Uterus (tissue), 4 donors: ENCODE data around the gene PM20D1. TPM values are rescaled to one million over a fixed set of nuclear protein-coding genes. Genes with fewer than 3 reads are reported as not detected.

Experiments
- DNase-seq, 2 donors: peaks; one replicate each; pipeline ENCODE4 v3.0.0-alpha.2; 2019 to 2020
- H3K27ac ChIP-seq, 2 donors: fragments of 200-600 bp; sonication (generic); 1 replicate in 1 of 2; 2 replicates in 1 of 2; pipeline ENCODE4 v1.5.1; 2016 to 2018
- H3K27me3 ChIP-seq, 2 donors: fragments of 200-600 bp; sonication (generic); one replicate each; pipeline ENCODE4 v1.5.1; 2018 to 2019; ENCODE audit warnings: control low read depth in 1 of 2
- H3K36me3 ChIP-seq, 2 donors: fragments of 200-600 bp; sonication (generic); one replicate each; pipeline ENCODE4 v1.5.1; 2019; ENCODE audit warnings: control low read depth in 1 of 2
- H3K4me1 ChIP-seq, 2 donors: fragments of 200-600 bp; sonication (generic); one replicate each; pipeline ENCODE4 v1.5.1; 2018 to 2019; ENCODE audit warnings: control low read depth in 1 of 2
- H3K4me3 ChIP-seq, 2 donors: fragments of 200-600 bp; sonication (generic); 1 replicate in 1 of 2; 2 replicates in 1 of 2; pipeline ENCODE4 v1.5.1; 2018 to 2019; ENCODE audit warnings: mild to moderate bottlenecking in 1 of 2
- H3K9me3 ChIP-seq, 2 donors: fragments of 200-600 bp; sonication (generic); one replicate each; pipeline ENCODE4 v1.5.1; 2019; ENCODE audit warnings: control low read depth in 1 of 2
- CTCF ChIP-seq, 4 experiments: fragments of 200-600 bp in 2 of 4; fragments of 450-650 bp in 2 of 4; sonication (generic) in 2 of 4; IDR thresholded peaks; one replicate each; pipeline ENCODE4 v1.5.1; 2016 to 2019; ENCODE audit warnings: antibody characterized with exemption in 4 of 4, mild to moderate bottlenecking in 2 of 4, moderate library complexity in 1 of 4
- POLR2A ChIP-seq, 2 donors: fragments of 450-650 bp; IDR thresholded peaks; one replicate each; pipeline ENCODE4 v1.6.1; 2016; ENCODE audit warnings: antibody characterized with exemption in 2 of 2, mild to moderate bottlenecking in 1 of 2, moderate library complexity in 1 of 2
- intact Hi-C: fragments of 100-400 bp; cut with DNase I; formaldehyde crosslinking; loops from one replicate; pipeline ENCODE4 v1.15.1; 2023; ENCODE audit warnings: low total_unique reads
- total RNA-seq, 4 donors: library from RNA; depleted of rRNA in 3 of 4; stranded (reverse); fragments of >200 nt in 3 of 4; gene quantifications; one replicate each; pipeline versions ENCODE4 v1.1.0 to v1.2.4, GENCODE V29; 2014 to 2023
- donor health status: DM: yes; HTN: yes; CAD: no.

The PM20D1 gene
- total RNA-seq, 4 donors from 2014 or later: 0.59 to 0.69 TPM; not detected in 2

DNA sequence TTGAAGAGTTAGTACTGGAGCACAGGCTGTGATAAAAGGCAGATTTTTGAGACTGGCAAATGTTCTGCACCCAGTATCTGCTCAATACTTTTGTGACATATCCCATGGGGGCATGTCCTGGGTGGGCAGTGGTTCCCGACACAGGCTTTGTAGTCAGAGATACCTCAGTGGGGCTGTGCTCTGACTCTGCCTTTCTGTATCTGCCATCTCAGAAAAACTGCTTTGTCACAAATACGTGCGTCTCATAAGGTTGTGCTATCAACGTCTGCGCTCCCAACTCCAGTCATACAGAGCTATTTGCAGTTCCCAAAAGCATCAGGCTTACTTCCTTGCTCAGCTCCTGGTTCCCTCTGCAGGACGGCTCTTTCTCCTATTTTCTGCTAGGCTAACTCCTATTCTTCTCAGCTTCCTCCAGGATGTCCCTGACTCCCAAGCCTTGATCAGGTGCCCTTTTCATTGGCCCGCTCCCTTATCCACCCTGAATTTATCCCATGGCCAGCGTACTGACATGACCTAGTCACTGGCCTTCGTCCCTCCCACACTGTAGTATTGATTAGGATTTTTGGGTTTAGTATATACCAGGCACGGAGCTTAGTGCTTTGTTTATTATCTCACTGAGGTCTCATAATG lies 62.5 kb downstream of the PM20D1 start:
- Histone ChIP-seq H3K4me3 (no peak overlapping the region), H3K9me3 (no peaks in the 10 kb centered on the region), H3K4me1 (no peaks in the 10 kb centered on the region), H3K27ac (no peak overlapping the region), H3K36me3 (no peaks in the 10 kb centered on the region), H3K27me3 (no peaks in the 10 kb centered on the region)
- intact Hi-C loops: no loop called here
- no peak for DNase-seq
- TF ChIP-seq CTCF (IDR thresholded peaks at IDR 0.05) (no peak), POLR2A (IDR thresholded peaks at IDR 0.05) (no peak)

GRCh38 chr1:205786601-205787000 lies 63.3 kb downstream of the PM20D1 start:
- TF ChIP-seq POLR2A (IDR thresholded peaks at IDR 0.05) (no peak), CTCF (IDR thresholded peaks at IDR 0.05) (no peak)
- Histone ChIP-seq H3K36me3 (no peaks in the 10 kb centered on the region), H3K27me3 (no peaks in the 10 kb centered on the region), H3K9me3 (no peaks in the 10 kb centered on the region), H3K4me3 (no peak overlapping the region), H3K4me1 (no peaks in the 10 kb centered on the region), H3K27ac (no peak overlapping the region)
- intact Hi-C loops: no loop called here
- DNase-seq: no peak

- TF ChIP-seq POLR2A (IDR thresholded peaks at IDR 0.05) (no peak), CTCF (IDR thresholded peaks at IDR 0.05) (no peak)
- H3K4me3 ChIP-seq: no peak overlapping the region
- H3K27ac ChIP-seq: no peak overlapping the region
- DNase-seq: no peak
- no peaks in the 10 kb centered on the region for H3K9me3 ChIP-seq
- intact Hi-C loops: no loop called here
- H3K4me1 ChIP-seq: no peaks in the 10 kb centered on the region
- H3K36me3 ChIP-seq: no peaks in the 10 kb centered on the region
- no peaks in the 10 kb centered on the region for H3K27me3 ChIP-seq
These were observed 64.5 kb downstream of the PM20D1 start for GRCh38 chr1:205785446-205785845.

GRCh38 chr1:205783904-205784303 lies 66.0 kb downstream of the PM20D1 start:
- Histone ChIP-seq H3K4me3 (no peak overlapping the region), H3K27me3 (no peaks in the 10 kb centered on the region), H3K36me3 (no peaks in the 10 kb centered on the region), H3K27ac (no peak overlapping the region), H3K9me3 (no peaks in the 10 kb centered on the region), H3K4me1 (no peaks in the 10 kb centered on the region)
- no peak for DNase-seq
- intact Hi-C loops: no loop called here
- TF ChIP-seq POLR2A (IDR thresholded peaks at IDR 0.05) (no peak), CTCF (IDR thresholded peaks at IDR 0.05) (no peak)

DNA sequence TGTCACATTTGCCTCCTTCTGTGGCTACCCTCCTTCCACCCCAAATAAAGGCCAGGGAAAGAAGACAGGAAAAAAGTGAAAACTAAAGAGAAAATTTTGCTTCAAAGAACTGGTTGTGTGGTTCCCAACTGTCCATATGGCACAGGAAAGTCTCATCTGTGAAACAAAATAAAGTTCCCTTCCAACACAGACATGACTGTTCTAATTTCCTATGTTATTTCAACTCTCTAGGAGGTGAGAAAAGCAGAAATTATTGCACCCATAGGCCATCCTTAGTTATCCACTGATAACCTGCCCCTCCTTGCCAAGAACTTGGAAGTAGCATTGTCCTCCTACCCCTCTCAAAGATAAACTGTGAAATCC lies 66.5 kb downstream of the PM20D1 start:
- Histone ChIP-seq H3K4me3 (no peak overlapping the region), H3K9me3 (no peaks in the 10 kb centered on the region), H3K36me3 (no peaks in the 10 kb centered on the region), H3K4me1 (no peaks in the 10 kb centered on the region), H3K27me3 (no peaks in the 10 kb centered on the region), H3K27ac (no peak overlapping the region)
- intact Hi-C loops: no loop called here
- DNase-seq: no peak
- no peak for TF ChIP-seq CTCF (IDR thresholded peaks at IDR 0.05)
- TF ChIP-seq POLR2A (IDR thresholded peaks at IDR 0.05): no peak
